ENCODE data around the gene RBM45. TPM values are rescaled to one million over a fixed set of nuclear protein-coding genes. Genes with fewer than 3 reads are reported as not detected.

The RBM45 gene
- total RNA-seq, 1 donor from 2014 or later = 31.2 TPM

DNA sequence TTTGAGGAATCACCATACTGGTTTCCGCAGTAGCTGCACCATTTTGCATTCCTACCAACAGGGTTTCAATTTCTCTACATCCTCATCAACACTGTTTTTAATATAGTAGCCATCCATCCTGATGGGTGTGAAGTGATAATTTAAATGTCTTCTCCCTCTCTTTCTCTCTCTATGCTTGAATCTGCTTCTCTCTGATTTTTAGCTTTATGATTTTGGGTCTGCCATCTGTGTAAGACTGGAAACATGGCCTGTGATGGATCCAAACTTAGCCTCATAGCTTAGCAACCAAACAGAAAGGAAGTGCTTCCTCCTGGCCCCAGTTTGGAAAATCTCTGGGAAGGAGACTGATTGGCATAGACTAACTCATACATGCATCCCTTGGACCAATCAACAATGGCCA, 48.4 kb downstream of the RBM45 start:
- DNase-seq = no peak

DNA sequence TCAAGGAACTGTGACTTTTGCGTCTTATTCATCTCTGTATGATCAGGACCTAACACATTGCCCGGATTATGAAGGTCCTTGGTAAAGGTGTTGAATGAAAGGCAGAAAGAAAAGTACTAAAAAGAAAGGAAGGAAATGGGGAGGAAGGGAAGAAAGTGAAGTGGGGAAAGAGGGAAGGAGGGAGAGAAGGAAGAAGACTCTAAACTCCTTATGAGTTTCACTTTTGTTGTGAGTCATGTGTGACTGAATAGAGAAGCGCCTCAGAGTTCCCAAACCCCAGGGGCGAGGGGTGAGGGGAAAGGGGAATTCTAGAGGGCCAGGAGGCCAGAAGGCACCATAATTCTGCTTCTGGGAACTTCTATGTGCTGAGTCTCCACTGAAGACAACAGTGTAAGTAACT, 51.2 kb downstream of the RBM45 start:
- no peak for DNase-seq

DNA sequence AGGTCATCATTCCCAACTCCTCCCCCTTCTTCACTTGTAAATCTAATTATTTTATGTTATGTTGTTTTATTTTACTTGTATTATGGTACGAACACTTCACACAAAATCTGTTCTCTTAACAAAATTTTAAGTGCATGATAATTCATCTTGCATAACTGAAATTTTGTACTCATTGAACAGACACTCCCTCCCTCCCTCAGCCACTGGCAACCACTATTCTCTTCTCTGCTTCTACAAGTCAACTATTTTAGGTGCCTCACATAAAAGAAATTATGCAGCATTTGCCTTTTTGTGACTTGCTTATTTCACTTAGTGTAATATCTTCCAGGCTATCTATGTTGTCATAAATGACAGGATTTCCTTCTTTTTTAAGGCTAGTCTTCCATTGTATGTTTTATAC, 51.7 kb downstream of the RBM45 start:
- no peak for DNase-seq

DNA sequence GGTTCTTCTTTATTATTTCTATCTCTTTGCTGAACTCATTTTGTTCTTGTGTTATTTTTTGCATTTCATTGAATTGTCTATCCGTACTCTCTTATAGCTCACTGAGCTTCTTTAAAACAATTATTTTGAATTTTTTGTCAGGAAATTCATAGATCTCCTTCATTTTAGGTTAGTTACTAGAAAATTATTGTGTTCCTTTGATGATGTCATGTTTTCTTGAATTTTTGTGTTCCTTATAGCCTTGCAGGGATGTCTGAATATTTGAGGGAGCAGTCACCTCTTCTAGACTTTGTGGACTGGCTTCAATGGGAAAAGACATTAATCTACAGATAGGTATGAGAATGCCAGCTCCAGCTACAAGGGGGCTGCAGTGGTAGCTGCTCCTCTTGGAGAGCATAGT, 61.4 kb downstream of the RBM45 start:
- no peak for DNase-seq

DNA sequence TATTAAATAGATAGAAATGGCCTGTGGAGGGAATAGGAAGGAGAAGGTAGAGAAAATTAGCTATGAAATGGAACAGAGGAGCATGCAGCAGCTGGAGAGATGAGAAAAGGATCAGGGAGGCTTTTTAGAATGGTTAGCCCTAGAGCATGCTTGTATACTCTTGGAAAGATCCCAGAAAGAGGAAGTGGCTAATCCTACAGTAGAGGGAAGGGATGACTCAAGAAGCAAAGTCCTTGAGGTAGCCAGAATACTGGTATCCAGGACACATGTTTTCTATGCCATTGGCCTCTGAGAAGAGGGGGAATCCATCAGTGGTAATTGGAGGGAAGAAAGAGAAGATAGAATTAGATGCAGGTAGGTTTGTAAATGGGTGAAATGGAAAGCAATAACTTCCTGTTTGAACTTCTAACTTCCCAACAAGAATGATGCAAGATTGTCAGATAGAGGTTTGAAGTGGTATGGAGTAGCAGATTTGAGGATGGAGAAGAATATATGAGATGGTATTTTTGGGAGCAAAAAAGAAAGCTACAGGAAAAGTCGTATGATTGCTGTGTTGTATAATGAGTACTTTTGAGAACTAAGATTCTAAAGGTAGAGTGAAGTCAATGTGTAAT, 64.9 kb downstream of the RBM45 start:
- DNase-seq = no peak

Small RNAs within 50 kb of the gene (small RNA-seq; reads per million reads assigned to genes)
- not detected for gene AC011998.1
- 3.9 reads per million, percentile 89 among the genes with 10 or more reads in this experiment for gene RNU5E-9P

Other genes starting within 250 kb of the RBM45 start
- 1.7 TPM for gene PDE11A, start 39.7 kb upstream of the RBM45 start, total RNA-seq
- 22.3 TPM for gene OSBPL6, start 82.1 kb downstream of the RBM45 start, total RNA-seq